Renal pelvis (tissue), 4 donors: Measurements from ENCODE around the gene SEMA4C. TPM values are rescaled to one million over a fixed set of nuclear protein-coding genes. Genes with fewer than 3 reads are reported as not detected.

Experiments used
- DNase-seq: peaks from one replicate; pipeline ENCODE4 v3.0.0-alpha.2; 2013
- polyA plus RNA-seq, 3 donors: library from polyadenylated mRNA; unstranded; fragments of 120-200 nt; gene quantifications; one replicate each; pipeline ENCODE4 v1.2.1, GENCODE V29; 2013; ENCODE audit not compliant: insufficient read length in 3 of 3

SEMA4C gene
- polyA plus RNA-seq, 3 donors, result 41.0 to 51.2 (median 43.1) TPM

DNA sequence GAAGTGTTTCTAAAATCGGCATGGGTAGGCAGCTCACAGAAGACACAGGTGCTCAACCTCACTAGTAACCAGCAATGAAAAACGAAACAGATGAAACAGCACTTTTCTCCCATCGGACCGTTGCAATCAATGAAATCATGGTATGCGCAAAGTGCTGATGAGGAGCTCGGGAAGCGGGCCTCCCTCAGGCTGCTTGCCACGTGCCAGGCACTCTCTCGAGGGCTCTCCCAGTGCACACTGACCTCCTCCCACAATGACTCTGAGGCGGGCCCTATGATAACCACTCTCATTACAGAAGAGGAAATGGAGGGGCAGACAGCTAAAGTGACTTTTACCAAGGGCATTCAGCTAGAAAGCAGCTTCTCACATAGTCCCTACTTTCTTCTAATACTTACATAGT is 22.3 kb downstream of the SEMA4C start:
- DNase-seq, result no peak

DNA sequence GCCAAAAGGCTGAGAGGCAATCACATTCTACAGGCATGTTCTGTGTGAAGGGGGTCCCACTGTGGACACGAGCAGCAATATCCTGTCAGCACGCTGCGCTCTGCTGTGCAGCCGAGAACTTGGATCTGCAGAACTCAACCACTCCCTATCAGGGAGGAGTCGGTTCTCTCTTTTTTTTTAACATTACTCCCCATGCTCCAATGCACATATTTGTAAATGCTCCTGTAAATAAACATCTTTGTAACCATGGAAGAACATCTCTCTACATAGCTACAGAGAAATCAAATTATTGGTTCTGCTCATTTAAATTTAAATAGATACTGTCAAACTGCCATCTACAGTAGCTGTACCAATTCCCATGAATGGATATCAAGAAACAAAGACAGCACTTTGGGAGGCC is 23.1 kb downstream of the SEMA4C start:
- no peak for DNase-seq

DNA sequence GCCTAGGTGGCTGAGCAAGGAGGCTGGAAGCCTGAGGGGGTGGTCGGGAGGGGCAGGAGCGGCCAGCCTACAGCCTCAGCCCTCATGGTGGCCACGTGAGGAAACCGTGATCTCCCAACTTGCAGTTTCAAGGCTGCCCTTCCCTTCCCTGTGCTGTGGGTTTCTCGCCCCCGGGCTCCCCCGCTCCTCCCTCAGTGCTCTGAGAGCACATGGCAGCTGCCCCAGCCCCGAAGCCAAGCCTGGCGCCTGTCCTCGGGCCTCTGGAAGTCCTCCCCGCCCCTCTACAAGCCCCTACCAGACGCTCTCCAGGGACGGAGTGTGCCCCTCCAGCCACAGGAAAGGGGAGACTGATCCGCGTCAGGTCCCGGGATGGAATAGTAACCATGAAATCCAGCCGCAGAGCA is 25.5 kb downstream of the SEMA4C start:
- DNase-seq, result no peak

DNA sequence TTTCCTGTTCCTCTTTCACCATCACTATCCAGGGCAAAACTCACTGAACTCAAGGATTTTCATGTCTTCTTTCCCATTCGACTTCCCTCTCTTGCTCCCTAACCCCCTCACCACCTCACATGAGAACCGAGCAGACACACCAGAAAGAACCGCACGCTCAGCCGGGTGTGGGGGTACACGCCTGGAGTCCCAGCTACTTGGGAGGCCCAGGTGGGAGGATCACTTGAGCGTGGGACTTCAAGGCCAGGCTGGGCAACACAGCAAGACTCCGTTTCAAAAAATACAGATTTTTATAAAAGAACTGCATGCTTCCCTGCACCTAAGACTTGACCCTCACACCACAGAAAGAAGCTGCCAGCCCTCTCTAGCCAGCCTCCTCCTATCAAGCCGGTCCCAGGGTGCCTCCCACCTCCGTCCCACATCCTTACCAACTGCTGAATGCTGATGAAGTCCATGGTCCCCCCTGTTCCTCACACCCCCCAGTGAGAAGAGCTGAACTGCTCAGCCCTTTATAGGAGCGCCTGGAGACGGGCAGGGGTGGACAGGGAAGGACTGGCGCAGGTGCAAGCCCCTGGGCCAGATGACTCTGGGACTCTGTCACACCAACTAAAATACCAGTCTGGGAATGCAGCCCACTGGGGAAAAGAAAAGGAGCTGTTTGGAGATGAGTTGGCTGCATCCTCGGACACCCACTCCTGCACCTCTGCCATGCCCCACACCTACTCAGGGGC is 26.2 kb downstream of the SEMA4C start, which contains the start of gene ANKRD23:
ANKRD23 (minus strand) TSS at position 484 of the 731 bp plus-strand sequence; CDS start at position 455, 29 bp downstream.
- DNase-seq, result no peak

DNA sequence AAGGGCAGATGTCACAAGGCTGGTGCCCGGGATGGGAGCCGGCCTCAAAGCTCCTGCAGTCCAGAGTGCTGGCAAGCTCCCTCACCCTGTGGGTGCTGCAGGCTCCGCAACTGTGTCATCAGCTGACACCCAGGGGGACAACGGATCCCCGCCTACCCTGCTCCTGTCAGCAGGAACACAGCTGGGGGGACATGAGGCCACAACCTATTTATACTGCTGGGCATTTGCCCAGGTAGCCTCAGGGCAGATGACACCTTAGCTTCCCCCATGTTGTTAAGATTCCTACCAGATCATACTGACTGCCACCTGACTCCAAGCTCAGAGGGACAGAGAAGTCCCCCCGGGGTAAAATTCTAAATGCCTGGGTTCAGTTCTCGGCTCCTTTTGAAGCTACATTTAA is 27.3 kb downstream of the SEMA4C start:
- DNase-seq, result no peak

DNA sequence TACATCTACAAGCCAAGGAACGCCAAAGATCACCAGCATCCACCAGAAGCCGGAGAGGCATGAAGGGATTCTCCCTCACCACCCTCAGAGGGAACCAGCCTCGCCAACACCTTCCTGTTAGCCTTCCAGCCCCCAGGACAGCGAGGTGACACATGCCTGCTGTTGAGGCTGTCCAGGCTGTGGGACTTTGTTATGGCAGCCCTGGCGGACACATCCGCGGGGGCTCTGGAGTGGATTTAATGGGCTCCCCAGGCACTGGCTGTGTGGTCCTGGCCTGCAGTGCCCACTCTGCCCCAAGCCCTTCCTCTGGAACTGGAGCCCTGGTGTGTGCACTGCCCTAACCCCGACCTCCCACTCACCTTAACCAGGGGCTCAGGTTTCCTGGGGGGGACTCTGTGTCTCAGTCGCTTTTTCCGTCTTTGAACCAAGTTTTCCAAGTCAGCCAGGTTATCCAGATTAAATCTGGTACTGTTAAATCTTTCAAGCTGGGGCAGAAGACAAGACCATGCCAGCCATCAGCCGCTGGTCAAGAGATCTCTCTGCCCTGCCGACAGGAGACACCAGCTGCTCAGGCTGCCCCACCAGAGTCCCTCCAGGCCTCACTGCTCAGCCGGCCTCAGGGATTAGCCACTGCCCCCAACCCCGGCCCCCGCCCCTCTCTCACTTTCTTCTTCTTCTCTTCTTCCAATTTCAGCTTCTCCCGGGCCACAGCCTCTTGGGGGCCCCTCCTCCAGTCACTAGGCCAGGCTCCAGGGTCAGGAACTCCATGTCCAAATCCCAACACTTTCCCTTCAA is 28.0 kb downstream of the SEMA4C start:
- no peak for DNase-seq

DNA sequence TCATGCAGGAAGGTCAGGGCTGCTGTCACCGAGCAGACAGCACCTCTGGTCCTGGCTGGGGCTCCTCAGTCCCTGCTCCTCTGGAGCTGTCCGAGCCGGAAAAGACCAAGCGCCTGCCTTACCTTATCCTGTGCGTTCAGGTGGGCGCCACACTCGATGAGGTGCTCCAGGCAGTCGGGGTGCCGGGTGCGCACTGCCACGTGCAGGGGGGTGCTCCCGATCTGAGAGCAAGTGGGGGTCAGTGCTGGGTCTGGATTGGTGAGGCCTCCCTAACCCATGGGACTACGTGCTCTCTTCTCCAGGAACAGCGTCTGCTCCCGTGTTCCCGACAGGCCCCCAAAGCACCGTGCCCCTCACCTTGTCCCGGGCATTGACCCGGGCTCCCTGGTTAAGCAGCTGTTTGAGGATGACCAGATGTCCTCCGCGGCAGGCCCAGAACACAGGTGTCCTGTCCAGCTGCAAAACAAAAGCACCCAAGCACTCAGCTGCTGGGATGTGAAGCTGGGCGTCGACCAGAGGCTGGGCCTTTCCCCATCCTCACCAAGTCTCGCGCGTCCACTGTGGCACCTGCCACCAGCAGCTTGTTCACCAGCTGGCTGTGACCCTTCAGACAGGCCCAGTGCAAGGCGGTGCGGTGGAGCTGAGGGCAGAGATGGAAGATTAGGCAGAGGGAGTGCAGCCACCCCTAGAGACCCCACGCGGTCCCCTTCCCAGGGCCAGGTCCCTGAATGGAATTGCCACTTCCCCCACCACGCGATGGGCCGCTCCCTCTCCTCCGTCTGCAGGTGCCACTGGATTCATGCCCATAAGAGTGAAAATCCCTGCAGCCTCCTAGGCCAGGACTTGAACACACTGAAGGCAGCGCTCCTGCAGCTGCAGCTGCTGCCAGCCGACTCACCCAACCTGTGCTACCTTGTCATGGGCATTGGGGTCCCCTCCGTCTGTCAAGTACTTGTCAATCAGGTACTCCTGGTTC is 29.7 kb downstream of the SEMA4C start:
- DNase-seq, result no peak

DNA sequence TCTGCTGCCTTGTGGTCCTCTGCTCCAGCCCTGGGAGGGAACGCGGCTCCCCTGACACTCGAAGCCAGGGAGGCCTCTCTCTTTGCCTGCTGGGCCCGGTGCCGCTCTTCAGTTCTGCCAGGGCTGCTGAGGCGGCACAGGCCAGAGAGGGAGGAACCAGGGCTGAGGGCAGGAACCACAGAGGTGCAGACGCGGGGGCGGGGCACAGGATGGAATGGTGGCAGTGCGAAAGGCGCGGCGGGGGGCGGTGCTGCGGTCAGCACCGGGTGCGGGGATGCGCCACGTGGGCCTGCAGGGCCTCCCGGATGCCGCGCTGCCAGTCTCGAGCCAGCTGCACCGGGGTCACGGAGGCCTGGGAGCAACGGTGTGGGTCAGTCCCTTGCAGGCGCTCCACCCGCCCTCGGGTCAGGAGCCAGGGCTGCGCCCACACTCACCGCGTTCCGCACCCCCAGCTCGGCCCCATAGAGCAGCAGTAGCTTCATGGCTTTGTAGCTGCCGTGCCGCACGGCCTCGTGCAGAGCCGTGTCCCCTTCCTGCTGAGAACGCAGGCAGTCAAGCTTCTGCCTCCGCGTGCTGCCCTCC is 30.5 kb downstream of the SEMA4C start:
- DNase-seq, result peak; percentile 68

DNA sequence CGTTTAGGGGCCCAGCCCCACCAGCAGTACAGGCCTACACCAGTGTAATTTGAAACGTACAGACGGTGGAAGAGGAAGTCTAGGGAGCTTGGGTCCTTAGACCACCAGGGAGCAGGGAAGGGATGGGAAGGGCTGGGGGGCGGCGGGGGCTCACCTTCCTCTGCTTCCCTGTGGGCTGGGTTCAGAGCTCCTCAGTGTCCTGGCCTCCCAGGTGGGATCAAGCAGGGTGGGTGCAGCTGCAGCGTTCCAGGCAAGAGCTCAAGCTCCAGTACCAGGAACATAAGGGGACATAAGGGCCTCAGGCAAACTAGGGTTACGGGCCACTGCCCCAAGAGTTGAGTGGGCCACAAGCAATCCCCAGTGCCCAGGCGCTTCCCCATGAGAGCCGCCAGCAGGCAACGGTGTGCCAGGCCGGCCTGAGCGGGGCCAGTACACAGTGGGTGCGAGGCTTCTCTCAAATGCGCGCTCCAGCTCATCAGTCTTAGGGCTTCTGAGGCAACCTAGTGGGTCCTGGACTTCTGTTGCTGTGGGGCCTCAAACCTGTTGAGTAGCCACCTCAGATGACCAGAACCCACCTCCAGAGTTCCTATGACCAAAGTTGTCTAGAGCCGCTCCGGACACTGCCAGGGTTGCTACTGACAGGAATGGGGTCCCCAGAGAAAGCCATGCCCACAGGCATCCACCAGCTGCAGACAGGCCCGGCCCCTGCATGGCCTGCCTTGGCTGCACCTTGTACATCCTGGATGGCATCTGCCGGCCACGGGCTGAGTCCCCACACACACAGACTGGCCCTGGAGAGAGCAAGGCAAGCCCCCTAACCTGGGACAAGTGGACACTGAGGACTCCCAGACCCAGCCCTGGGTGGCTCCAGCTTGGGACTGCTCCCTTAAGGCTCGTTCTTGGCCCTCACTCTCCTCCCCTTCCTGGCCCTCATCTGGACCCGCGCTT is 31.3 kb downstream of the SEMA4C start:
- no peak for DNase-seq

DNA sequence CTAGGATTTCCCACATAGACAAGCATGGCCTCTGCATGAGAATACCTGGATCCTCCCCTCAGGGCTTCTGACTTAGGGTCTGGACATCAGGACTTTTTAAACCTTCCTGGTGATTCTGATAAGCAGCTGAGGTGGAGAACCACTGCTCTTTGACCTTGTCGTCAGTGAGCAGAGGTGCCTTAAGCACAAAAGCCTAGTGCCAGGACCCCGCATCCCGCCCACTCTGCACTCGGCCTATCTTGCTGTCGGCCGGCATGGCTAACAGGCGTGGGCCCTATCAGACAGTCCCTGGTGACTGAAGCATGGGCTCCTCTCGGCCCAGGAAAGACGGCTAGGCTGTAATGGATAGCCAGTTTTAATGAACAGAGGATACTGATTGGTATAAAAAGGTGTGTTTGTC is 32.3 kb downstream of the SEMA4C start:
- no peak for DNase-seq

DNA sequence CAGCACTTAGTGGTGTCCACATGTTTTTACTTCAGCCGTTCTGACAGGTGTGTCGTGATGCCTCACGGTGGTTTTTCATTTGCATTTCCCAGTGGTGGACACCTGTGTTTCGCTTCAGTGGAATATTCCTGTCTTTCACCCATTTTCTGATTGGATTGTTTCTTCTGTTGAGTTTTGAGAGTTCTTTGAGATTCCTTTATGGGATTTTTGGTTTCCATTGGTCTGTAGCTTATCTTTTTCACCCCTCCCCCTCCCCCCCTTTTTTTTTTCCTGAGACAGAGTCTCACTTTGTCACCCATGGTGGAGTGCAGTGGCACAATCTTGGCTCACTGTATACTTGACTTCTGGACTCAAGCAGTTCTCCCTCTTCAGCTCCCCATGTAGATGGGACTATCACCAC is 34.0 kb downstream of the SEMA4C start:
- no peak for DNase-seq

DNA sequence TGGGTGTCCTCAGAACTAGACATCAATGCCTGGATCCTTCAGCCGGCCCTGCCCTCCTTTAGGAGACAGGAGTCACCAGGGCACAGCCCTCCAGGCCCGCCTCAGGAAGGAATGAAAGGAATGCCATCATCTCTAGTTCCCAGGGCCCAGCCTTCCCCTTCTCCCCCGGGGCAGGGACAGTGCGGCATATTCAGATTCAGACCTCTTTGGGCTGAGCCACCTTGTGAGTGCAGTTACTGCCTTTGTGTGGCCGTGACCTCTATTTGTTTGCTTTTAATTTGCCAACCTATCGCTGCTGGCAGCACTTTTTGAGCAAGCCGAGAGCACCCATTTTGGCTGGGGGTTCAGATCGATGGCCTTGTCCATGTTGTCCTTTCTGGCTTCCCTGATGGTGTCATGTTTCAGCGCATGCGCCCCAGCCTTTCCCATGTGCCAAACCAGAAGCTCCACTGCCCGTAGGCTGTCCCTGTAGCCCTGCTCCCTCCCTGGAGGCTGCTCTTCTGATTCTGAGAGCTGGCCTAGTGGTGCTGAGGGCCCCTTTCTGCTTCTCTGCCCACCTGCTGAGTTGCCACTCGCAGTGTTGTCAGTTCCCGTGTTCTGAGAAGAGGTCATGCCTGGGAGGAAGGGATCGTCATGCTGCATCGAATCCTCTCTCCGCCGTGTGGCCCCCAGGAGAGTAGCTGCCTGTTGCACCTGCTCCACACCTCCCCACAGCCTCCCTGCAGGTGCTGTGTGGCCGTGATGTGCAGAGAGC is 36.9 kb downstream of the SEMA4C start:
- peak; percentile 82 for DNase-seq

DNA sequence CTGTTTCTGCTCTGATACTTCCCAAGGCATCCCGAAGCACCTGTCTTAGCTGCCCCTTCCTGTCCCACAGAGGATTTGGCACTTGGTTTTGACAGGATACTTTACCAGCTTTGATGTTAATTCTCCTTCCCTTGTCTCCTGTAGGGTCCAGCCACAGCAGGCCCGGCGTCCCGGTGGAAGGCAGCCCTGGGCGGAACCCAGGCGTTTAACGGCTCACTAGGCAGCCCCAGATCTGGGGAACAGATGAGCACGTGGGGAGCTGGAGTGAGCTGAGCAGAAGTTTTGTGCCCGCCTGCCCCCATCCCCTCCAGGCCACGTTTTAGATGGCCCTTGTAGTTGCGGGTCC is 37.5 kb downstream of the SEMA4C start:
- no peak for DNase-seq

DNA sequence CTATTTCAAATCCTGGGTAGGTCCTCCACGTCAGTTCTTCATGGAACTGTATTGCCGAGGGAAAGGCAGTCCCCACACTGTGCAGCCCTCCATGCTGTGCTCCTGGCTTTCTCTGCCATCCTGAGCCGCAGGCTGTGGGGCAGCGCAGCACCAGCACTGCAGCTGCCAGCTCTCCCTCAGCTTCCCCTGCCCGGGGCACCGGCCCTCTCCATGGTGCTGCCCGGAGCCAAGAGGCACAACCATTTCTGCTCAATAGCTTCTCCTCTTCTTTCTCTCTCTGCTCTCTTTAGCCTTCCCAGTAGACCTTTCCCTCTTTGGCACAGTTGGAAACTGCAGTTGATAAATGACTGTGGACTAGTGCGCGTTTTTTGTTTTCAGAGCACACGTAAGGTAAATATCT is 38.2 kb downstream of the SEMA4C start:
- no peak for DNase-seq

DNA sequence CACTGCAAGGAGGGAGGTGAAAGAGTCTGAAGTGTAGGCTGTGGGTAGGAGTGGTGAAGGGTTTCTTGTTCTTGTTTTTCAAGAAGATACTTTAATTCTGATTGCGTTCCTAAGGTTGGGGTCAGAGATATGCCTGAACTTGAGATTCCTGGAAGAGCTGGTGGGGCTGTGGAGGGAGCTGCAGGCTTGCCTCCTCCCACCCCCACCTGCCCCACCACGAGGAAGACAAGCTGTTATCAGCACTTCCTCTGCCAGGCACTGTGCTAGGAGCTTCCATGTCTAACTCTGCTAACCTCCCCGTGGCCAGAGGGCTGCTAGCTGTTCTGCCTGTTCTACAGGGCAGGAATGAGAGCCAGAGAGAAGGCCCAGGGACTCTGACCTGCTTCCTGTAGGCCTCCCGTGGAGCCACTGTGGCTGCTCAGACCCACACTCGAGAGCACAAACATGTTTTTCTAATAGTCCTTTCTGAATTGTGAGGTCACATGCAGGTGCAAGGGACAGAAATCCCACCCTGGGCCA is 39.8 kb downstream of the SEMA4C start:
- no peak for DNase-seq

DNA sequence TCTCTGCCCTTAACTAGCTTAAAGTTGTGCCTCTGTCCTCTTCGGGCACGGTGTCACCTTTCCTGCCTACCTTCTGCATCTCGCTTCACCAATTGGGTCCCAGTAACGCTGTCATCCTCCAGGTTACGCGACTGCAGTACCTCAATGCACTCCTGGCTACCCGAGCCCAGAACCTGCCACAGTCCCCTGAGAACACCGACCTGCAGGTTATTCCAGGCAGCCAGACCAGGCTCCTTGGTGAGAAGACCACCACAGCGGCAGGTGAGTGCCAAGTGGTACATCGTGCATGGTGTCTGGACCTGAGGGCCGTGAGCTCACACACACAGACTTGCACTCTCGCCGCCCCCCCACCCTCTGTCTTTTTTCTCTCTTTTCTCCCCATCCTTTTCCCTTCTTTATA is 41.0 kb downstream of the SEMA4C start:
- no peak for DNase-seq

DNA sequence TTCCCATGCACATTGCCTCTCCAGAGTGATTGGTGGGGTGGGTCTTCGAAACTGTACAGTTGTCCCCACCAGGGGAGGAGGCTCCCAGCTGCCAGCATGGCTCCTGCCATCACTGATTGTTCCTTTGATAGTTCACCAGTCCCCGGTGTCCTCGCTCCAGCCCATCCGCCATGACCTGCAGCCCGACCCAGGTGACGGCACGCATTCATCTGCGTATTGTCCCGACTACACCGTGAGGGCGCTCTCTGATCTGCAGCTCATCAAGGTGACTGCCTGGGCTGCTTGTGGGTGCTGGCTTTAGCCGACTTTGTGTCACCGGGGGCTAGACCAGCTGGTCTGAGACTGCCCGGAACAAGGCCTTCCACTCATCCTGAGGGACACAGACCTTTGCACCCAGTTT is 41.4 kb downstream of the SEMA4C start:
- DNase-seq, result no peak

DNA sequence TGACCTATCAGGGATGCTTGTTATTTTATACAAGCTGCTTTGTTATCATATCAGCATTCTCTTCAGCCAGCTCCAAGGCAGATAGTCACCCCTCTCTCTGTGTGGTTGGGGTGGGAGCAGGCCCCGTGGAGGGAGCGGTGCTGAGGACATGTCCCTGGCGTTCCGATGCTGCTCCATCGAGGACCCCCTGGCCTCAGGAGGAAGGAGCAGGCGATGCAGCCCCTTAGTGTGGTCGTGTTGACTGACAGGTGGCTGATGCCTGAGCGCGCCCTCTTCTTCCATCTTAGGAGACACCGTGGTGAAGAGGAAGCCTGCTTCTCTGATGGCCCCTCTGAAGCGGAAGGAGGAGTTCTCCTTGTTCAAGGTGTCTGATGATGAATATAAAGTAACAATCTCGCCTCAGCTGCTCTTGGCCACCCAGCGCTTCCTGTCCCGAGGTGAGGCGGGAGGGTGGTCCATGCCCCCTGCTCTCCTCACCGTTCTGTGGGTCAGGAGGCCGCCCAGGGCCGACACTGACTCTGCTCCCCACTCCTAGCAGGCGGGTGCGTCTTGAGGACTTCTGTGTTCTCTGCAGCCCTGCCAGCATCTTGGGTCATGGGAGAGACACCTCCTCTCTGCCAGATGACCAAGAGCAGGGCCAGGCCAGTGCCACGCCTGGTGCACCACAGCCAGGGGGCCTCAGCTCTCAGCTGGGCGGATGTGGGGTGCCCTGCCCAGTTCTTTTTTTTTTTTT is 43.2 kb downstream of the SEMA4C start:
- no peak for DNase-seq

DNA sequence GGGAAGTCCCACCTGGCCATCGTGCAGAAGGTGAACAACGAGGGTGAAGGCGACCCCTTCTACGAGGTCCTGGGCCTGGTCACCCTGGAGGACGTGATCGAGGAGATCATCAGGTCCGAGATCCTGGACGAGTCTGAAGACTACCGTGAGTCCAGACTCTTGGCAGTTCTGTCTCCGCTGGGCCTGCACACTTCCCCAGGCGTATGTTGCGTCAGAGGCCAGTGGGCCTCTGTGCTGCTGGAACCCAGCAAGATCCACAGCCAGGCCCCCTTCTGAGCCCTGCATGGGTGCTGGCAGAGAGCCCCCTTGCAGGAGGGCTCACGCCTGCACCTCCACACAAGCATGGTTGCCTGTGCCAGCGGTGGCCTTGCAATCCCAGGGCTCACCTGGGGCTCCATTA is 44.8 kb downstream of the SEMA4C start:
- DNase-seq, result no peak
